GM21390 (cell line): ENCODE data around the gene IQSEC2.

Experiments used
- ATAC-seq: cut with Tn5 transposase; IDR thresholded peaks from one replicate; pipeline ENCODE4 v1.9.1; 2021; ENCODE audit not compliant: unreplicated experiment

Gene IQSEC2

GRCh38 chrX:53246231-53246630 is 35.2 kb downstream of the IQSEC2 start:
- ATAC-seq, result no peak

GRCh38 chrX:53244610-53245009 is 36.8 kb downstream of the IQSEC2 start:
- no peak for ATAC-seq

GRCh38 chrX:53242310-53242709 is 39.1 kb downstream of the IQSEC2 start:
- ATAC-seq, result no peak

GRCh38 chrX:53241558-53241957 is 39.8 kb downstream of the IQSEC2 start:
- no peak for ATAC-seq

GRCh38 chrX:53239474-53239873 is 41.9 kb downstream of the IQSEC2 start:
- no peak for ATAC-seq

GRCh38 chrX:53237056-53237455 is 44.3 kb downstream of the IQSEC2 start:
- no peak for ATAC-seq

- ATAC-seq, result no peak
Measured at GRCh38 chrX:53236025-53236679, 45.2 kb downstream of the IQSEC2 start.

GRCh38 chrX:53235566-53235965 is 45.8 kb downstream of the IQSEC2 start:
- no peak for ATAC-seq

GRCh38 chrX:53234484-53234883 is 46.9 kb downstream of the IQSEC2 start:
- no peak for ATAC-seq

GRCh38 chrX:53233536-53233935 is 47.8 kb downstream of the IQSEC2 start:
- ATAC-seq, result no peak

- no peak for ATAC-seq
Measured at GRCh38 chrX:53230116-53230515, 51.3 kb downstream of the IQSEC2 start.

GRCh38 chrX:53227224-53227765 is 54.1 kb downstream of the IQSEC2 start:
- ATAC-seq, result no peak

GRCh38 chrX:53224860-53225797 is 56.3 kb downstream of the IQSEC2 start, which contains the start of gene KDM5C:
KDM5C (minus strand) TSS chrX:53225207; CDS start chrX:53224889, 318 bp downstream.
- ATAC-seq, result peak; percentile 80

GRCh38 chrX:53223955-53224859 is 57.2 kb downstream of the IQSEC2 start:
- peak; percentile 11 for ATAC-seq

- no peak for ATAC-seq
Measured at GRCh38 chrX:53223068-53223693, 58.2 kb downstream of the IQSEC2 start.
